ENCODE results near the gene COX11.

The COX11 gene, protein sequence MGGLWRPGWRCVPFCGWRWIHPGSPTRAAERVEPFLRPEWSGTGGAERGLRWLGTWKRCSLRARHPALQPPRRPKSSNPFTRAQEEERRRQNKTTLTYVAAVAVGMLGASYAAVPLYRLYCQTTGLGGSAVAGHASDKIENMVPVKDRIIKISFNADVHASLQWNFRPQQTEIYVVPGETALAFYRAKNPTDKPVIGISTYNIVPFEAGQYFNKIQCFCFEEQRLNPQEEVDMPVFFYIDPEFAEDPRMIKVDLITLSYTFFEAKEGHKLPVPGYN

DNA sequence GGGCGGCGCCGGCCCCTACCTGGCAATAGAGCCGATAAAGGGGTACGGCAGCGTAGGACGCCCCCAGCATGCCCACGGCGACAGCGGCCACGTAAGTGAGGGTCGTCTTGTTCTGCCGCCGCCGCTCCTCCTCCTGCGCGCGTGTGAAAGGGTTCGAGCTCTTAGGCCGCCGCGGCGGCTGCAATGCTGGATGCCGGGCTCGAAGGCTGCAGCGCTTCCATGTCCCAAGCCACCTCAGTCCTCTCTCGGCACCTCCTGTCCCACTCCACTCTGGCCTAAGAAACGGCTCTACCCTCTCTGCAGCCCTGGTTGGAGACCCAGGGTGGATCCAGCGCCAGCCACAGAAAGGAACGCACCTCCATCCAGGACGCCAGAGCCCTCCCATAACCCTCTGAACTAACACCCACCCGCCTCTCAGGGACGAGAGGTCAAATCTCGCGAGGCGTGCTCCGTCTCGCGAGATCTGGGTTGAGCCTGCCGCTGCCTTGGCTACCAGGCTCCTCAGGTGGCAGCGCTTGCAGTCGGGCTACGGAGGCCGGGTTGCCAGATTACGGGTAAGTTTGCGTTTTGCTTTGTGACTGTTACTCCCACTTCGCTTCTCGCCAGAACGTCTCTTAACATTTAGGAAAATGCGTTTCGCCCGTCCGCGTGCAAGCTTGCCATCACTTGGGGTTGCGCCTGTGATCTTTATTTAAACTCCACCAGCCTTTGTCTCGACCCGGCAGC, at the start of gene COX11, which contains the start of gene STXBP4:
Gene COX11, minus strand, starts transcription at position 393 of the 726 bp plus-strand sequence. Its CDS starts 8 bp downstream, at position 385.
Gene STXBP4, plus strand, starts transcription at position 504 of the 726 bp plus-strand sequence. CDS start 17,455 bp downstream, outside the sequence.
- no peaks in the 10 kb centered on the region for H3K9me3 Mint-ChIP-seq
- H3K27ac Mint-ChIP-seq, result no peak within 1 kb of the TSS
- H3K27me3 Mint-ChIP-seq (ENCODE audit: low read depth), result no peaks in the 10 kb centered on the region
- H3K4me3 Mint-ChIP-seq, result no peak within 1 kb of the TSS
- peaks cover 6% of the 10 kb centered on the region for H3K36me3 Mint-ChIP-seq (ENCODE audit: low read depth)
- H3K4me1 Mint-ChIP-seq (ENCODE audit: low read depth), result peaks cover 24% of the 10 kb centered on the region

DNA sequence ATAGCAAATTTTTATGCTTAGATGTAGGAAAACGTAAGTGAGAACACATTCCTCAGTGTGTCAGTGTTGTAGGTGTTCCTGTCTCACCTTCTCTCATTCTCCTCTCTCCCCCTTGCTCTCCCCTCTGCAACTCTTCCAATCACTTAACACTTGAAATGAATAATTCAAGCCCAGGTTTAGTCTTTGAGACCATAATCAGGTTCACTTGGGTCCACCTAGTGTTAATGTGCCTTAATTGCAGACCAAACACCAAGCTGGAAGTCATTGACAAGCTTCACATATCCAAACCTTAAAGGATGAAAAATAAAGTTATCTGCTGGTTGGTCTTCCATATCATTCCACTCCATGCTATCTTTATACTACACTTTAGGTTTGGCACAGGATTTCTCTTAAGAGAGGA, 37.1 kb upstream of the COX11 start:
- Mint-ChIP-seq H3K27me3 (ENCODE audit: low read depth) (no peaks in the 10 kb centered on the region), H3K36me3 (ENCODE audit: low read depth) (peaks cover 2% of the 10 kb centered on the region), H3K9me3 (no peaks in the 10 kb centered on the region), H3K4me1 (ENCODE audit: low read depth) (peaks cover 2% of the 10 kb centered on the region), H3K4me3 (no peak overlapping the region), H3K27ac (no peak overlapping the region)

DNA sequence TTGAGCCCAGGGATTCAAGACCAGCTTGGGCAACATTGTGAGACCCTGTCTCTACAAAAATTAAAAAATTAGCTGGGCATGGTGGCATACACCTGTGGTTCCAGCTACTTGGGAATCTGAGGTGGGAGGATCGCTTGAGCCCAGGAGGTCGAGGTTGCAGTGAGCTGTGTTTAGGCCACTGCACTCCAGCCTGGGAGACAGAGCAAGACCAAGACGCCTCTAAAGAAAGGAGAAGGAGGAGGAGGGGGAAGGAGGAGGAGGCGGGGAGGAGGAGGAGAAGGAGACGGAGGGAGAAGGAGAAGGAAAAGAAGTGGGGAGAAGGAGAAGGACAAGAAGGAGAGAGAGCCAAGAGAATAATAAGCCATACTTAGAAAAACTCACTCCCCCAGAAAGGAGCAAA, 36.0 kb upstream of the COX11 start:
- Mint-ChIP-seq H3K4me3 (no peak overlapping the region), H3K27me3 (ENCODE audit: low read depth) (no peaks in the 10 kb centered on the region), H3K4me1 (ENCODE audit: low read depth) (peaks cover 2% of the 10 kb centered on the region), H3K27ac (no peak overlapping the region), H3K36me3 (ENCODE audit: low read depth) (peaks cover 2% of the 10 kb centered on the region), H3K9me3 (no peaks in the 10 kb centered on the region)

DNA sequence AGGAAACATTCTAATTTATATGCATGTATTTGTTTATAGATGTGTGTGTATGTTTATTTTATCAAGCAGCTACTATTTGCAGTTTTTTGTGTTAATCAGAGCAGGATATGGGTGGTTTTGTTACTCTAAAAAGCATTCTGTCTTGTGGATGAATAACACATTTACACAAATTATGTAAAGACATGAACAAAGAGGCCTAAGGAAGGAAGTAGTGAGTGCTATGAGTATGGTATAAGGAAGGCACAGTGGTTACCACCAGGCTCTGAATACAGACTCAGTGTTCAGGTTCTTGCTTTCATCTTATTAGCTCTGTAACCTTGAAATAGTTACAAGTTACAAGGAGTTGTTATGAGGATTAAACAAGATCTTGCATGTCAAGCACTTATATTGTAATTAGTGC, 34.0 kb upstream of the COX11 start:
- Mint-ChIP-seq H3K9me3 (no peaks in the 10 kb centered on the region), H3K36me3 (ENCODE audit: low read depth) (peaks cover 2% of the 10 kb centered on the region), H3K27me3 (ENCODE audit: low read depth) (no peaks in the 10 kb centered on the region), H3K4me1 (ENCODE audit: low read depth) (peaks cover 2% of the 10 kb centered on the region), H3K4me3 (no peak overlapping the region), H3K27ac (no peak overlapping the region)

DNA sequence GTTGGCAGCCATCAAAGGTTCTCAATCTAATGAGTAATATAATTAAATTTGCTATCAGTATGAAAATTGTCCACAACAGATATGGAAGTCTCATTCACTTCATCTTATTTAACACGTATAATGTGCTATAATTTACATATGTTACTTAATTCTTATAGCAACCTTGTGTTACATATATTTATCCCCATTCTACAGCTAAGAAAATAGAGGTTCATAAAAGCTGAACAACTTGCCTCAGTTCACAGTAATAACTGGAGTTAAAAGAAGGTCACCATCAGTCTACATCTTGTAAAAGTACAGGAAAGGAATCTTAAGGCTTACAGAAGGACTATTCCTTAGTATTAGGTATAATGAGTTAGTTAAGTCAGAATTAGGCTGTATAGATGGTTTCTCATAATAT, 28.0 kb upstream of the COX11 start:
- Mint-ChIP-seq H3K9me3 (no peaks in the 10 kb centered on the region), H3K27me3 (ENCODE audit: low read depth) (no peaks in the 10 kb centered on the region), H3K27ac (no peak overlapping the region), H3K36me3 (ENCODE audit: low read depth) (peaks cover 5% of the 10 kb centered on the region), H3K4me3 (no peak overlapping the region), H3K4me1 (ENCODE audit: low read depth) (no peaks in the 10 kb centered on the region)

DNA sequence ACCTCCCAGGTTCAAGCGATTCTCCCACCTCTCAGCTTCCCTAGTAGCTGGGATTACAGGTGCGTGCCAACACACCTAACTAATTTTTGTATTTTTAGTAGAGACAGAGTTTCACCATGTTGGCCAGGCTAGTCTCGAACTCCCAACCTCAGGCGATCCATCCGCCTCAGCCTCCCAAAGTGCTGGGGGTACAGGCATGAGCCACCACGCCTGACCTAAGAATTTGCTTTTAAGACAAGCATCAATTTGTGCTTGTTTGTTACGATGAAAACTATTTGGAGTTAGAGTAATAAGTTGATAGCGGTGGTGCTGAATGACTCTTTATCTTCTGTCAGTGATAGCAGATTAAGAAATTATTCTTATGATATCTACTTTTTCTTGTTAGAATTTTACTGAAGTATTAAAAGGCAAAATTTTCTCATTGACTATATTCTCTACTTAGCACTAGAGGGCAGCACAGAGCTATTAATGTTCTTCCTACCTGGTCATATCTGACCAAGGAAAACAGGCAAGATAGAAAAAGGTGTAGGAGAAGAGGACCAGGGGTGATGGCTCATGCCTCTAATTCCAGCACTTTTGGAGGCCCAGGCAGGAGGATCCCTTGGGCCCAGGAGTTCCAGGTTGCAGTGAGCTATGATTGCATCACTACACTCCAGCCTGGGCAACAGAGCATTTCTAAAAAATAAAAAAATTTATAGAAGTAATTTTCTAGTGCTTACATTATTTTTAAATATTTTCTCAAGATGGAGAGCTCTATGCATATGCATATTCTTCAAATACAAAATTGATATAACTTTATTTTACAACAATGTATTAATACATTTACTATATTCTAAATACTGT, 24.6 kb upstream of the COX11 start:
- Mint-ChIP-seq H3K36me3 (ENCODE audit: low read depth) (peaks cover 3% of the 10 kb centered on the region), H3K27ac (no peak overlapping the region), H3K9me3 (no peaks in the 10 kb centered on the region), H3K27me3 (ENCODE audit: low read depth) (no peaks in the 10 kb centered on the region), H3K4me3 (no peak overlapping the region), H3K4me1 (ENCODE audit: low read depth) (no peaks in the 10 kb centered on the region)

DNA sequence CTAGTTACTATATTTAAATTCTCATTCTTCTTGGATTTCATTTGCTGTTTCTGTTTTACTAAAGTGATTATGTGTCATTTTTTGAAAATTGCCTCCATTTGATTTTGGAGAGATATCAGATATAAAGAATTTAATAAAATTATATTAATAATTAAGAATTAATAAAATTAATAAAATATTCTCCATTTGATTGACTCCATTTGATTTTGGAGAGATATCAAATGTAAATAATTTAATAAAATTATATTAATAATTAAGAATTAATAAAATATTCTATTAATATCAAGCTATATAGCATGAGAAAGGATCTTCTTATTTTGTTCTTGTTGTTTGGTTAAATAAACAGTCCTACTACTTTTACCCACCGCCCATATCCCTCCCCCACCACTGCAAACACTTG, 23.1 kb upstream of the COX11 start:
- H3K27ac Mint-ChIP-seq, result no peak overlapping the region
- H3K4me3 Mint-ChIP-seq, result no peak overlapping the region
- H3K27me3 Mint-ChIP-seq (ENCODE audit: low read depth), result no peaks in the 10 kb centered on the region
- no peaks in the 10 kb centered on the region for H3K9me3 Mint-ChIP-seq
- H3K4me1 Mint-ChIP-seq (ENCODE audit: low read depth), result no peaks in the 10 kb centered on the region
- no peaks in the 10 kb centered on the region for H3K36me3 Mint-ChIP-seq (ENCODE audit: low read depth)

DNA sequence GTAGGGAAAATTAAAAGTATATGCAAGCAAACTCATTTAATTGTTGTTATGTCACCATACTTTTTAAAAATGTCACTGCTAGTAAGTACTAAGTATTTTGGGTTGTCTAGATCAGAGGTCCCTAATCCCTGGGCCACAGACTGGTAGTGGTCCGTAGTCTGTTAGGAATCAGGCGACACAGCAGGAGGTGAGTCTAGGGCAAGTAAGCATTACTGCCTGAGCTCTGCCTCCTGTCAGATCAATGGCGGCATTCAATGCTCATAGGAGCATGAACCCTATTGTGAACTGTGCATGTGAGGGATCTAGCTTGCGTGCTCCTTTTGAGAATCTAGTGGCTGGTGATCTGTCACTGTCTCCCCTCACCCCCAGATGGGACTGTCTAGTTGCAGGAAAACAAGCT, 21.7 kb upstream of the COX11 start:
- Mint-ChIP-seq H3K9me3 (no peaks in the 10 kb centered on the region), H3K4me1 (ENCODE audit: low read depth) (no peaks in the 10 kb centered on the region), H3K27me3 (ENCODE audit: low read depth) (no peaks in the 10 kb centered on the region), H3K27ac (no peak overlapping the region), H3K36me3 (ENCODE audit: low read depth) (peaks cover 2% of the 10 kb centered on the region), H3K4me3 (no peak overlapping the region)

DNA sequence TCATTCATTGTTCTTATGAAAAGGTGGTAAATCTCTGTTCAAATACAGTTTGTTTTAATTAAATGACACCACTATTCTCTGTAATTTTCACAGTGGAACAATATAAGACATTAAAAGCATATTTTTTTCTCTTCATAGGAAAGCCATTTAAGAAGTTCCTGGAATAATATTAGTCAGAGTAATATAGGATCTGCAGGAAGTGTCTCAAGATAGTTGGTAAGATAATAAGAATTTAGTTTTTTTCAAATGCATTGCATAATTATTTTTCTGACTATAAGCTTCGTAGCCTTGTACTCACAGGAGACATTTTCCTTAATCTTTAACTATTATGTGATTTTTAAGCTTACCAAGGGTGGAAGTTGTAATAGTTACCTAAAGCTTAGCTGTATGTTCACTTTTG, 17.0 kb upstream of the COX11 start:
- no peaks in the 10 kb centered on the region for H3K27me3 Mint-ChIP-seq (ENCODE audit: low read depth)
- H3K27ac Mint-ChIP-seq, result no peak overlapping the region
- H3K4me1 Mint-ChIP-seq (ENCODE audit: low read depth), result no peaks in the 10 kb centered on the region
- peaks cover 2% of the 10 kb centered on the region for H3K36me3 Mint-ChIP-seq (ENCODE audit: low read depth)
- no peak overlapping the region for H3K4me3 Mint-ChIP-seq
- no peaks in the 10 kb centered on the region for H3K9me3 Mint-ChIP-seq

DNA sequence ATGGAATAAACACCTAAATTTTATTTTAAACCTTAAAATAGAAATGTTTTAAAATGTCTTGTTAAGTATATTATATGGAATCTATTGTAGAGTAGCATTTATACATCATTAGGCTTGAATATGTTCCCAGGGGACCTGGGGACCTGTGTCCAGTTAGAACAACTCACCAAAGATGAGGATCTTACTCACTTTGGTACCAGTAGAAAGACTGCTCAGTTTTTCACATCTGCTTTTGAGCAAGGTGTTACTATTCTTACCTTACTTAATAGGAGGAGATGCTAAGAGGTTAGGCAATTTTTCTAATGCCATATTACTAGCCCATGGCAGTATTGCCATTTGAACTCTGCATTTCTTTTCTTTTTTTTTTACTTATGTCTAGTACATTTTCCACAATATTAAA, 14.8 kb upstream of the COX11 start:
- Mint-ChIP-seq H3K27ac (no peak overlapping the region), H3K27me3 (ENCODE audit: low read depth) (no peaks in the 10 kb centered on the region), H3K4me1 (ENCODE audit: low read depth) (no peaks in the 10 kb centered on the region), H3K9me3 (peaks cover 4% of the 10 kb centered on the region), H3K4me3 (no peak overlapping the region), H3K36me3 (ENCODE audit: low read depth) (peaks cover 3% of the 10 kb centered on the region)

DNA sequence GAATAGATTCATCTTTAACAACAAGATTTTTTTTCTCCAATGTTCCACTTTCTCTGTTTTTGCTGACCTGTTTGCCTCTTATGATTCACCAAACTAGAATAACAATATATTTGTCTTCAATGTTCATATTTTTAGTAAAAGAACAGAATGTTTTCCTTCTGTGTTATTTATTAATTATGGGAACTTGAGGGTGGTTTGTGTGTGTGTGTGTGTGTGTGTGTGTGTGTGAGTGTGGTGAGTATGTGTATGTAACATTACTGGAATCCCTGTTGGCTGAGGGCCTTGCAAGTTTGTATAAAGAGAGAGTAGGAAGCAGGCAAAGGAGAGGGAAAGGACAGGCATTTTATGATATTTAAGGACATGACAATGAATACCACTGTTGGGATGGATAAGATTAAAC, 13.9 kb upstream of the COX11 start:
- Mint-ChIP-seq H3K27me3 (ENCODE audit: low read depth) (no peaks in the 10 kb centered on the region), H3K9me3 (peaks cover 4% of the 10 kb centered on the region), H3K36me3 (ENCODE audit: low read depth) (peaks cover 3% of the 10 kb centered on the region), H3K27ac (no peak overlapping the region), H3K4me3 (no peak overlapping the region), H3K4me1 (ENCODE audit: low read depth) (no peaks in the 10 kb centered on the region)

DNA sequence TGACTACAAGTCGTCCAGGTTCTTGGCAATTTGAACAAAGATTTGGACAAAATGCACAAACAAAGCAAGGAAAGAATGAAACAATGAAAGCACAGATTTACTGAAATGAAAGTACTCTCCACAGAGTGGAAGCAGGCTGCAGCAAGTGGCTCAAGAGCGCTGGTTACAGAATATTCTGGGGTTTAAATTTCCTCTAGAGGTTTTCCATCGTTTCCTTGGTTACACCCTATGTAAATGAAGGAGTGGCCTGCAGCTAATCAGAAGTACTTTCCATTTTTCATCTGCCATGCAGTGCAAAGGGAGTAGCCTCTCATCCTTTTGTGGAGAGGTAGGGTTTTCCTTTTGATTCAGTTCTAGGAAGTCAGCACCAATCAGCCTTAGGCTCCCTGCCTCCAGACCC, 11.9 kb upstream of the COX11 start:
- H3K4me3 Mint-ChIP-seq, result no peak overlapping the region
- H3K4me1 Mint-ChIP-seq (ENCODE audit: low read depth), result peaks cover 9% of the 10 kb centered on the region
- peaks cover 4% of the 10 kb centered on the region for H3K9me3 Mint-ChIP-seq
- no peaks in the 10 kb centered on the region for H3K27me3 Mint-ChIP-seq (ENCODE audit: low read depth)
- H3K36me3 Mint-ChIP-seq (ENCODE audit: low read depth), result peaks cover 2% of the 10 kb centered on the region
- H3K27ac Mint-ChIP-seq, result no peak overlapping the region

DNA sequence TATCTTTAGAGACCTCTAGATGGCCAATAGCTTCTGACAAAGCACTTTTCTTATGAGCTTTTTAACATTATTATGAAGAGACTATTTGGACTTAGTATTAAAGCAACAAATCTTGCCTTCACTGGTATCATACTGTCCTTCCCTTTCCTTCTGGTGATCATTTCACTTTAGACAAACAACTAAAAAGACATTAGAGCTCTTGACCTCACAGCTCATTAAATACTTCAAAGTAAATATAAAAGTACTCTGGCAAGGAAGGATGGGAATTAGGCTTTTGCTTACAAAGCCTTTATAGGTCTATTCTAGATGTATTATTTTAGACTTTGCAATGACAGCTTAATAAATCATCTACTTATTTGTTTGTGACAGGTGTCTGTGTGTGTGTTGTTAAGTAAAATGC, 11.2 kb upstream of the COX11 start:
- Mint-ChIP-seq H3K4me1 (ENCODE audit: low read depth) (peaks cover 9% of the 10 kb centered on the region), H3K9me3 (peaks cover 4% of the 10 kb centered on the region), H3K36me3 (ENCODE audit: low read depth) (peaks cover 2% of the 10 kb centered on the region), H3K27ac (no peak overlapping the region), H3K27me3 (ENCODE audit: low read depth) (no peaks in the 10 kb centered on the region), H3K4me3 (no peak overlapping the region)

DNA sequence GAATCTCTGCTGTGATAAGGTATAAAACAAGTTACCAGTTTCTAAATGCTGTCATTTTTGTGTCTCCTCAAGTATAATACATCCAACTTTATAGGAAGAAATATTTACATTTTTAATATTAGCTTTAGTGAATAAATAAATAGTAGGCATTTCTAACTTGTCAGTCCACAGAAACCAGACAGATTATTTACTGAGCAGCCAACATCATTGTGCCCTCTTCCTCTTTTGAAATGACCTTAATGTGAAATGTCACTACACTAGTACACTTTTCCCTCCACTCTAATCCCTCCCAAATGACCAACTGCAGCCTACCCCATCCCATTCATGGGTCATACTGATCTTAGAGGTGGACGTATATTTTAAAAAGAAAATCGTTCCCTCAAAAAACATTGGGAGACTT, 9.3 kb upstream of the COX11 start:
- no peak overlapping the region for H3K4me3 Mint-ChIP-seq
- peaks cover 9% of the 10 kb centered on the region for H3K4me1 Mint-ChIP-seq (ENCODE audit: low read depth)
- no peak overlapping the region for H3K27ac Mint-ChIP-seq
- peaks cover 2% of the 10 kb centered on the region for H3K36me3 Mint-ChIP-seq (ENCODE audit: low read depth)
- peaks cover 4% of the 10 kb centered on the region for H3K9me3 Mint-ChIP-seq
- no peaks in the 10 kb centered on the region for H3K27me3 Mint-ChIP-seq (ENCODE audit: low read depth)

Data from T-helper 1 cell treated with Interleukin-12 subunit alpha and Interleukin-12 subunit beta and Interleukin-4 antibody, amounts not matched to agents 30 μg/mL and 1 μg/mL, for 36 hours (primary cell).